ENCODE measurements around the gene N4BP2L2. TPM values are rescaled to one million over a fixed set of nuclear protein-coding genes. Genes with fewer than 3 reads are reported as not detected.

N4BP2L2 gene
- total RNA-seq, 1 donor from 2014 or later: 135 TPM

DNA sequence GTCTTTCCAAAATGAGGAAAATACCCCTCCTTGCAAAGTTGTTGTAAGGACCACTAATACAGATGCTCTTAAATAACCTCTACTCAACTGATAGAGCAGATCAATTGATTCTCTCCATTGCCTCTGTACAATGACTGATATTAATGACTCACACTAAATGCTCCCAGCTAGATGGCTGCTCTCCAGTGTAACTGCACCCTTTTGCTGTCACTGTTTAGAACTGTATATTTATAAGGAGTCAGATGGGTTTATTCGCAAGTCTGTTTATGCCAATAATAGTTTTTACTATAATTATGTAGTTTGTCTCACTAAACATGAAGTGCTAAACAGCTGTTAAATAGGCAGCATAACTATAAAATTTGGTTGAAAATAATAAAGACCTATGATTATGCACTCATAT, 89.6 kb downstream of the N4BP2L2 start:
- H3K9me3 ChIP-seq (ENCODE audit: control insufficient read depth in 3 of 3, low read length in 3 of 3): no peaks in the 10 kb centered on the region
- H3K4me3 ChIP-seq (ENCODE audit: low read length in 3 of 3): no peak overlapping the region
- peaks cover 0 to 8% (median 0%) of the 10 kb centered on the region in 3 donors for H3K36me3 ChIP-seq (ENCODE audit: control insufficient read depth in 3 of 3, insufficient read depth in 3 of 3, low read length in 3 of 3)
- no peaks in the 10 kb centered on the region for H3K27me3 ChIP-seq (ENCODE audit: control insufficient read depth in 3 of 3, insufficient read depth in 3 of 3, low read length in 3 of 3)
- H3K9ac ChIP-seq (ENCODE audit: low read depth in 1 of 3, low read length in 3 of 3): no peak overlapping the region
- H3K27ac ChIP-seq (ENCODE audit: low read depth, low read length): no peak overlapping the region
- peaks cover 0 to 6% (median 5%) of the 10 kb centered on the region in 3 donors for H3K4me1 ChIP-seq (ENCODE audit: control insufficient read depth in 3 of 3, insufficient read depth in 3 of 3, low read length in 3 of 3)

DNA sequence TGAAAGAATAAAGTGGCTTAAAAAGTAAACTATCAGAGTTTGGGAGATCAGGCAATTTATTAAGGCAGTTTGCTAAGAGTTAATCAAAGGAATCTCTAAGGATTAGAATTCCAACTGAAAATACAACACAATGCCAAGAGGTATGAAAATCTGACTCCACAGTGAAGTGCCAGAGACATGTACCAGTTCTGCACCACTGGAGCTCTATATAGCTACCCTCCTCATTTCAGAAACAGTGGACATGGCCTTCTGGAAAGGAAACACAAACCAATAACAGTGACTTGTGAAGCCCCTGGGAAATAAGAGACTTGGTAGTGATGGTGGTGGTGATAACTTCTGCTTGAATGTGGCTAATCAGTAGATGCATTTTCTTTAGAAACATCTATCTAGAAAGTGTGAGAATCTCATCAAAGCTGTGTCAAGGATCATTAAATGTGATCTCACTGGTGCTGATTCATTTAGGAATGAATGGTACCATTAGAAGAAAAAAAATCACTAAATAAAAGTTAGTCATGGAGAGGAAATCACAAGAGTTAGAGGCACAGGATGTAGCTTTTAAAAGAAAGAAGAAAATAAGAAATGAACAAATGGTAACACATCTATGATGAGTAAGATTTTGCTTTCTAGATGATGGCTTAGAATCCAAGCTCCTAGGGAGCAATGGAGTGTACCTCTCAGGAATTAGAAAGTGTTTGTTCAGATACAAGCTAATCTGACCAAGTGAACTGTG, 90.5 kb downstream of the N4BP2L2 start:
- Histone ChIP-seq H3K36me3 (ENCODE audit: control insufficient read depth in 3 of 3, insufficient read depth in 3 of 3, low read length in 3 of 3) (peaks cover 0 to 2% (median 0%) of the 10 kb centered on the region in 3 donors), H3K9me3 (ENCODE audit: control insufficient read depth in 3 of 3, low read length in 3 of 3) (no peaks in the 10 kb centered on the region), H3K27ac (ENCODE audit: low read depth, low read length) (no peak overlapping the region), H3K4me3 (ENCODE audit: low read length in 3 of 3) (no peak overlapping the region), H3K9ac (ENCODE audit: low read depth in 1 of 3, low read length in 3 of 3) (no peak overlapping the region), H3K4me1 (ENCODE audit: control insufficient read depth in 3 of 3, insufficient read depth in 3 of 3, low read length in 3 of 3) (peaks cover 0 to 6% (median 5%) of the 10 kb centered on the region in 3 donors), H3K27me3 (ENCODE audit: control insufficient read depth in 3 of 3, insufficient read depth in 3 of 3, low read length in 3 of 3) (no peaks in the 10 kb centered on the region)

DNA sequence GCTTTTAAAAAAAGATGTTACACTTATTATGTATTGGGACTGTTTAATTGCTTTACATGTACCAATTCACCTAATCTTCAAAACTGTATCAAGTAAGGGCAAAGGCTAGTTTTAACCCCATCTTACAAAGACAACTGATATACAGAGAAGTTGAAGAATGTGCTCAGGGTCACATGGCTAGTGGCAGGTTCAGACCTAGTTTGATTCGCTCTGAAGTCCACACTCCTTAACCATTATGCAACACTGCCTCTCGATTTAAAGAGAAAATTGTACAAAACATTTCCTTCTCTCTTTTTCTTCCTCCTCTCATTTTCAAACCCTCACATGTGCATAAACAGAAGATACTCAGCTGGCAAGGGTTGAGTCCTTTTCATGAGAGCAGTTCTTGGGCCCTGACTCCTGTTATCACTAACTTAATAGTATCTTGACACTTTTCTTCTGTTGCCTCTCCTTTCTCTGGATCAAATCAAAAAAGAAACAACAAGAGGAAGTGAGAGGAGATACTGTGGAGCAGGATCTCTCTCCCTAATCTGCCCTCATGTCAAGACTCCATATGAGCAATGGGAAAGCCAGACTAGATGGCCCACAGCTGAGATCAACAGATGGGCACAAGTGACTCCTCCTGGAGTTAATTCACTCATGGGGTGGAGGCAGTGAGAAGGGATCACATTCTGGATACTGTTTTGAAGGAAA, 91.7 kb downstream of the N4BP2L2 start:
- Histone ChIP-seq H3K4me1 (ENCODE audit: control insufficient read depth in 3 of 3, insufficient read depth in 3 of 3, low read length in 3 of 3) (peaks cover 0 to 6% (median 5%) of the 10 kb centered on the region in 3 donors), H3K36me3 (ENCODE audit: control insufficient read depth in 3 of 3, insufficient read depth in 3 of 3, low read length in 3 of 3) (peaks cover 0 to 7% (median 0%) of the 10 kb centered on the region in 3 donors), H3K27ac (ENCODE audit: low read depth, low read length) (no peak overlapping the region), H3K9me3 (ENCODE audit: control insufficient read depth in 3 of 3, low read length in 3 of 3) (no peaks in the 10 kb centered on the region), H3K9ac (ENCODE audit: low read depth in 1 of 3, low read length in 3 of 3) (no peak overlapping the region), H3K27me3 (ENCODE audit: control insufficient read depth in 3 of 3, insufficient read depth in 3 of 3, low read length in 3 of 3) (no peaks in the 10 kb centered on the region), H3K4me3 (ENCODE audit: low read length in 3 of 3) (no peak overlapping the region)

DNA sequence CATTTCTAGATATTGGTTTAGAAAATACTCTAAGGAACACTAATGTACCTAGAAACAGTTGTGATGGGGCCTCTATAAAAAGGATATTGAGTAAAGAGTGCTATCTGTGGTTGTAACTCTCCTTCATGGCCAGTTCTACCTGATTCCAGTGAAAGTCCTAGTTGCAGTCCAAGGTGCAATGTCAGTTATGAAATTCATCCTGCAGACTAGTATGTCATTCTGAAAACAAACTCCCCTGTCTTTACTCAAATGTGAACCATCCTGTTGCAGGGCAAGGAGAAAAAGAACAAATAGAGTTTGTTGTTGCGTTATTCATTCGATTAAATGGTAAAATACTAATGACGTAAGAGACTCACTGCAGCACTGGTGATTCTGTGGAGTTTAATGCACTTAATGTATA, 92.4 kb downstream of the N4BP2L2 start:
- Histone ChIP-seq H3K27ac (ENCODE audit: low read depth, low read length) (no peak overlapping the region), H3K27me3 (ENCODE audit: control insufficient read depth in 3 of 3, insufficient read depth in 3 of 3, low read length in 3 of 3) (no peaks in the 10 kb centered on the region), H3K4me3 (ENCODE audit: low read length in 3 of 3) (no peak overlapping the region), H3K36me3 (ENCODE audit: control insufficient read depth in 3 of 3, insufficient read depth in 3 of 3, low read length in 3 of 3) (peaks cover 0 to 8% (median 0%) of the 10 kb centered on the region in 3 donors), H3K4me1 (ENCODE audit: control insufficient read depth in 3 of 3, insufficient read depth in 3 of 3, low read length in 3 of 3) (peaks cover 0 to 6% (median 5%) of the 10 kb centered on the region in 3 donors), H3K9me3 (ENCODE audit: control insufficient read depth in 3 of 3, low read length in 3 of 3) (no peaks in the 10 kb centered on the region), H3K9ac (ENCODE audit: low read depth in 1 of 3, low read length in 3 of 3) (no peak overlapping the region)

DNA sequence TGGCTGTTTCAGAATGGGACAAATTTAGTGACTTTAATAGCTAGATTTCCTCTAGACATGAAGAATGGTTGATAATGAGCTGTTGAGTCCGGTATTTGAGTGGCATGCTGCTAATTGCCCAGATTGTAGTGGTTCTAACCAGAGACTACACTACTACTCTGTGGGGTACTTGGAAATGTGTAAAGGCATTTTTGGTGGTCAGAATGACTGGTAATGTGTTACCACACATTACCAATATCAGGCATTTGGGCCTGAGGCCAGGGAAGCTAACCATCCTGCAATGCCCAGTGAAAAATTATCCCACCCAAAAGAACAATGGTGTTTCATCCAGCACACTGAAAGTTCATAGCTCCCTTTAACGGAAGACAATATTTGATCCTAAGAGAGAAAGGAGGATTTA, 93.1 kb downstream of the N4BP2L2 start:
- H3K9me3 ChIP-seq (ENCODE audit: control insufficient read depth in 3 of 3, low read length in 3 of 3): no peaks in the 10 kb centered on the region
- no peak overlapping the region for H3K27ac ChIP-seq (ENCODE audit: low read depth, low read length)
- H3K9ac ChIP-seq (ENCODE audit: low read depth in 1 of 3, low read length in 3 of 3): no peak overlapping the region
- no peak overlapping the region for H3K4me3 ChIP-seq (ENCODE audit: low read length in 3 of 3)
- H3K4me1 ChIP-seq (ENCODE audit: control insufficient read depth in 3 of 3, insufficient read depth in 3 of 3, low read length in 3 of 3): peaks cover 0 to 6% (median 5%) of the 10 kb centered on the region in 3 donors
- H3K36me3 ChIP-seq (ENCODE audit: control insufficient read depth in 3 of 3, insufficient read depth in 3 of 3, low read length in 3 of 3): peaks cover 0 to 8% (median 0%) of the 10 kb centered on the region in 3 donors
- H3K27me3 ChIP-seq (ENCODE audit: control insufficient read depth in 3 of 3, insufficient read depth in 3 of 3, low read length in 3 of 3): no peaks in the 10 kb centered on the region

DNA sequence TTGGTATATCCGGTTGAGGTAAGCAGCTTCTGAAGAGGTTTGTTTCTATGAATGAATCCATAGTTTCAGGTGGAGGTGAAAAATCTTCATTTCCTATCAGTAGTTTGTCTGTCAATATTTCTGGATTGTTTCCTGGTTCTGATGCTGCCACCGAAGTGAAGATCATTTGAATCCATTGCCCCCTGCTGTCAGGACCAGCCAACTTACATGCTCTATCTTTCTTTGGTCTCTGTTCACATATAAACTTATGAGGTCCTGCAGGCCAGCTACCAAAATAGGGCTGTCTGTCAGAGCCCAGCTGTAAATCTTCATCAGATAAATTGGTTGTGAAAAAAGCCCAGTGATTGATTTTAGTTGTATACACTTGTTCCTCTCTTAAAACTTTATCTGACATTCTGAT, 95.5 kb downstream of the N4BP2L2 start:
- Histone ChIP-seq H3K4me3 (ENCODE audit: low read length in 3 of 3) (no peak overlapping the region), H3K27me3 (ENCODE audit: control insufficient read depth in 3 of 3, insufficient read depth in 3 of 3, low read length in 3 of 3) (no peaks in the 10 kb centered on the region), H3K9ac (ENCODE audit: low read depth in 1 of 3, low read length in 3 of 3) (no peak overlapping the region), H3K36me3 (ENCODE audit: control insufficient read depth in 3 of 3, insufficient read depth in 3 of 3, low read length in 3 of 3) (peaks cover 0 to 12% (median 4%) of the 10 kb centered on the region in 3 donors), H3K27ac (ENCODE audit: low read depth, low read length) (no peak overlapping the region), H3K4me1 (ENCODE audit: control insufficient read depth in 3 of 3, insufficient read depth in 3 of 3, low read length in 3 of 3) (peaks cover 0 to 6% (median 0%) of the 10 kb centered on the region in 3 donors), H3K9me3 (ENCODE audit: control insufficient read depth in 3 of 3, low read length in 3 of 3) (no peaks in the 10 kb centered on the region)

DNA sequence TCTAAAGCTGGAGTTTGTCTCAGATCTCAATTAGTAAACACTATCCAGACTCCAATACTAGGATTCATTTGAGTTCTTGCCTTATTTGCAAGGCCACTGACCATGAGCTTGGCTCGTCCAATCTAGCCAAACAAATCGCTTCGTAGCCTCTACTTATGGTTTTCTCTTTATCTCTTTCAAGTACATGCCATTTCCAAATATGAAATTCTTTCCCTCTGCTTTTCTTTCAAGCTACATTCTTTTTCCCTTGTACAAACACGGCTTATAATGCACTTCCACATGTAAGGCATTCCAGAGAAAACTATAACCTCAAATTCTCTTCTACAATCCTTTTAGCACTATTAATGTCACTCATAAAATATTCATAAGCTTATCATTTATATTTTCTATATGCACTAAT, 99.7 kb downstream of the N4BP2L2 start:
- no peak overlapping the region for H3K4me3 ChIP-seq (ENCODE audit: low read length in 3 of 3)
- peaks cover 7 to 33% (median 10%) of the 10 kb centered on the region in 3 donors for H3K36me3 ChIP-seq (ENCODE audit: control insufficient read depth in 3 of 3, insufficient read depth in 3 of 3, low read length in 3 of 3)
- H3K9ac ChIP-seq (ENCODE audit: low read depth in 1 of 3, low read length in 3 of 3): no peak overlapping the region
- no peaks in the 10 kb centered on the region for H3K9me3 ChIP-seq (ENCODE audit: control insufficient read depth in 3 of 3, low read length in 3 of 3)
- no peaks in the 10 kb centered on the region for H3K27me3 ChIP-seq (ENCODE audit: control insufficient read depth in 3 of 3, insufficient read depth in 3 of 3, low read length in 3 of 3)
- no peak overlapping the region for H3K27ac ChIP-seq (ENCODE audit: low read depth, low read length)
- H3K4me1 ChIP-seq (ENCODE audit: control insufficient read depth in 3 of 3, insufficient read depth in 3 of 3, low read length in 3 of 3): no peaks in the 10 kb centered on the region

DNA sequence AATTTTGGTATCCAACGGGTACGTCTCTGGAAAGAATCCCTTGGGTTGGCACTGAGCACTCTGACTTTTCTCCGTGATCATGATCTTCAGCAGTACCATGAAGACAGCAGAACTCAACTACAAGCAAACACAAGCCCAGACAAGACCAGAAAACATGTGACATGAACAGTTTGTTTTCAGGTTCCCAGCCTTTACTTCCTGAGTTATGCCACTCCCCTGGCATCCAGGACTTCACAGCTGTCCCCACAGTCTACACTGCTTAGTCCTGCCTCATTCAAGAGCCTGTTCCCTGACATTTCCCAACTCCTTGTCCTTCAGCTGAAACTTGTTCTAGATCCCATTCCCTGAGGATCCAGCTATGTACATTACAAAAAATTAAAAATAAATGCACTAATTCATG, 105.7 kb downstream of the N4BP2L2 start:
- Histone ChIP-seq H3K9me3 (ENCODE audit: control insufficient read depth in 3 of 3, low read length in 3 of 3) (no peaks in the 10 kb centered on the region), H3K27me3 (ENCODE audit: control insufficient read depth in 3 of 3, insufficient read depth in 3 of 3, low read length in 3 of 3) (no peaks in the 10 kb centered on the region), H3K9ac (ENCODE audit: low read depth in 1 of 3, low read length in 3 of 3) (no peak overlapping the region), H3K4me3 (ENCODE audit: low read length in 3 of 3) (no peak overlapping the region), H3K36me3 (ENCODE audit: control insufficient read depth in 3 of 3, insufficient read depth in 3 of 3, low read length in 3 of 3) (peaks cover 14 to 29% (median 14%) of the 10 kb centered on the region in 3 donors), H3K4me1 (ENCODE audit: control insufficient read depth in 3 of 3, insufficient read depth in 3 of 3, low read length in 3 of 3) (peaks cover 5 to 8% (median 6%) of the 10 kb centered on the region in 3 donors), H3K27ac (ENCODE audit: low read depth, low read length) (no peak overlapping the region)

DNA sequence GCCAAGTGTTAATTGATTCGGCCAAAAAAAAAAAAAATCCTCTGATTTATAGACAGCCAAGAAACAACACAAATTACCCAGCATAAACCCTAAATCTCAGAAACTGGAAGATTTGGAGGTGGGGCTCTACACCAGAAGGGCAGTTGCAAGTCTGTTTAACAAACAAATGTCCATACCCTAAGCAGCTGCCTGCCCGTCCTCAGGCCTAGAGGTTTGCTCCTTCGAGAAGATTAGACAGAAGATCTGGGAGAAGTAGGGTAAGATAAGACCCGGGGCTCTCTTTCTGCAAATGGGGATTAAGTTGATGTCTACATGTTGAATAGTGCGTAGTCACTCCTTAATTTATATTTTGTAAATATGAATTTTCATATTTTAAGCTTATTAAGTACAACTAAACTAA, 107.2 kb downstream of the N4BP2L2 start:
- Histone ChIP-seq H3K27me3 (ENCODE audit: control insufficient read depth in 3 of 3, insufficient read depth in 3 of 3, low read length in 3 of 3) (no peaks in the 10 kb centered on the region), H3K9me3 (ENCODE audit: control insufficient read depth in 3 of 3, low read length in 3 of 3) (peaks cover 0 to under 1% (median 0%) of the 10 kb centered on the region in 3 donors), H3K4me1 (ENCODE audit: control insufficient read depth in 3 of 3, insufficient read depth in 3 of 3, low read length in 3 of 3) (peaks cover 11 to 14% (median 11%) of the 10 kb centered on the region in 3 donors), H3K9ac (ENCODE audit: low read depth in 1 of 3, low read length in 3 of 3) (no peak overlapping the region), H3K4me3 (ENCODE audit: low read length in 3 of 3) (no peak overlapping the region), H3K27ac (ENCODE audit: low read depth, low read length) (no peak overlapping the region), H3K36me3 (ENCODE audit: control insufficient read depth in 3 of 3, insufficient read depth in 3 of 3, low read length in 3 of 3) (peaks cover 9 to 25% (median 13%) of the 10 kb centered on the region in 3 donors)
